Endothelial cell of umbilical vein (primary cell): ENCODE results near the gene SART3. TPM values are rescaled to one million over a fixed set of nuclear protein-coding genes. Genes with fewer than 3 reads are reported as not detected.

Source experiments
- BruUV-seq: library from RNA; stranded (reverse); fragments of 400-500 nt; replicated peaks from 2 replicates; lab custom pipeline; 2021; lab: Mats Ljungman, UMichigan
- CTCF ChIA-PET: fragments of 300-600, 350-600 bp; sonication (Branson Sonifier 250); formaldehyde crosslinking; loops from one replicate; lab custom pipeline; 2021; ENCODE audit warnings: antibody characterized with exemption, inconsistent platforms; lab: Charles Lee
- POLR2A ChIA-PET: fragments of 300-600, 350-600 bp; sonication (Branson Sonifier 250); formaldehyde crosslinking; loops from one replicate; lab custom pipeline; 2021; ENCODE audit warnings: antibody characterized with exemption, inconsistent platforms; lab: Charles Lee
- DNase-seq: peaks from one replicate; pipeline ENCODE4 v3.0.0-alpha.2; 2011; ENCODE audit warnings: low read depth, low spot score
- FAIRE-seq: peaks from 2 replicates; lab custom pipeline; 2011; peaks lifted over from hg19 to GRCh38; lab: Jason Lieb, UNC
- H2AFZ ChIP-seq: 2 replicates; pipeline ENCODE4 v1.6.0; 2012; ENCODE audit warnings: low read depth, low read length, control low read depth, inconsistent platforms
- H3K27ac ChIP-seq: 2 replicates; pipeline ENCODE4 v1.5.1; 2011; ENCODE audit warnings: low read depth, mild to moderate bottlenecking, control low read depth, low read length, moderate library complexity; ENCODE audit not compliant: insufficient read depth
- H3K27me3 ChIP-seq, 2 experiments: 2 replicates each; pipeline versions ENCODE4 v1.6.0 to v1.6.1; 2011; ENCODE audit warnings: low read length in 2 of 2, mixed read lengths in 1 of 2; ENCODE audit not compliant: control insufficient read depth in 2 of 2, insufficient read depth in 2 of 2
- H3K36me3 ChIP-seq, 2 experiments: 2 replicates in 1 of 2; 3 replicates in 1 of 2; pipeline ENCODE4 v1.5.1; 2011; ENCODE audit warnings: low read length in 2 of 2, mild to moderate bottlenecking in 1 of 2, moderate library complexity in 1 of 2; ENCODE audit not compliant: control insufficient read depth in 2 of 2, insufficient read depth in 2 of 2; ENCODE audit errors: extremely low read depth in 1 of 2
- H3K4me1 ChIP-seq: 3 replicates; pipeline ENCODE4 v1.5.1; 2011; ENCODE audit warnings: mild to moderate bottlenecking, low read length; ENCODE audit not compliant: control insufficient read depth, insufficient read depth; ENCODE audit errors: extremely low read depth
- H3K4me2 ChIP-seq: 2 replicates; pipeline ENCODE4 v1.6.1; 2011; ENCODE audit warnings: low read length, control low read depth, mixed read lengths; ENCODE audit not compliant: insufficient read depth
- H3K4me3 ChIP-seq, 3 experiments: fragments of 200-600 bp in 1 of 3; sonication (generic), shearing (Covaris generic) in 1 of 3; replicated peaks in 1 of 3; 2 replicates each; pipeline ENCODE4 v1.5.1; 2011 to 2016; ENCODE audit warnings: control low read depth in 3 of 3, low read length in 3 of 3, mild to moderate bottlenecking in 2 of 3, inconsistent platforms in 1 of 3, low read depth in 1 of 3, moderate library complexity in 1 of 3; ENCODE audit not compliant: insufficient read depth in 1 of 3
- H3K79me2 ChIP-seq: 2 replicates; pipeline ENCODE4 v1.6.0; 2012; ENCODE audit warnings: low read length, inconsistent platforms; ENCODE audit not compliant: control insufficient read depth, insufficient read depth
- H3K9ac ChIP-seq: replicated peaks from 2 replicates; pipeline ENCODE3; 2011; ENCODE audit warnings: low read length, control low read depth; ENCODE audit not compliant: insufficient read depth; ENCODE audit errors: extremely low read depth
- H3K9me1 ChIP-seq: replicated peaks from 3 replicates; pipeline ENCODE4 v1.6.0; 2011; ENCODE audit warnings: mild to moderate bottlenecking, low read length; ENCODE audit not compliant: control insufficient read depth, insufficient read depth; ENCODE audit errors: extremely low read depth
- H3K9me3 ChIP-seq: replicated peaks from 2 replicates; pipeline ENCODE4 v1.5.1; 2012; ENCODE audit warnings: low read length, inconsistent platforms; ENCODE audit not compliant: control insufficient read depth, insufficient read depth
- H4K20me1 ChIP-seq: replicated peaks from 2 replicates; pipeline ENCODE3; 2011; ENCODE audit warnings: mild to moderate bottlenecking, low read length; ENCODE audit not compliant: control insufficient read depth, insufficient read depth; ENCODE audit errors: extremely low read depth
- CTCF ChIP-seq, 2 donors: IDR thresholded peaks; 1 replicate in 1 of 2; 2 replicates in 1 of 2; pipeline ENCODE4 v1.5.1; 2011; ENCODE audit warnings: low read length in 2 of 2, mild to moderate bottlenecking in 2 of 2, moderate library complexity in 2 of 2, control low read depth in 1 of 2, inconsistent platforms in 1 of 2, low read depth in 1 of 2; ENCODE audit not compliant: insufficient read depth in 1 of 2; ENCODE audit errors: extremely low read depth in 1 of 2
- EZH2 ChIP-seq: IDR thresholded peaks from 2 replicates; pipeline ENCODE4 v1.6.1; 2012; ENCODE audit warnings: borderline replicate concordance, low read depth, mild to moderate bottlenecking, moderate library complexity, low read length, inconsistent platforms; ENCODE audit not compliant: severe bottlenecking
- GATA2 ChIP-seq: IDR thresholded peaks from 2 replicates; pipeline ENCODE4 v1.7.0; 2011; ENCODE audit warnings: low read depth, mild to moderate bottlenecking, moderate library complexity, mixed read lengths, low read length; ENCODE audit not compliant: insufficient read length, insufficient read depth
- JUN ChIP-seq: IDR thresholded peaks from 2 replicates; pipeline ENCODE4 v1.6.1; 2011; ENCODE audit warnings: borderline replicate concordance, low read depth; ENCODE audit not compliant: insufficient read length, insufficient read depth
- MAX ChIP-seq: IDR thresholded peaks from 2 replicates; pipeline ENCODE4 v1.6.1; 2011; ENCODE audit not compliant: insufficient read depth, insufficient read length
- MYC ChIP-seq: IDR thresholded peaks from one replicate; pipeline ENCODE4 v1.6.1; 2011; ENCODE audit warnings: mild to moderate bottlenecking, low read depth, low read length
- POLR2A ChIP-seq: IDR thresholded peaks from 2 replicates; pipeline ENCODE4 v1.6.1; 2012; ENCODE audit warnings: low read depth, mild to moderate bottlenecking, control low read depth, low read length
- POLR2AphosphoS5 ChIP-seq: IDR thresholded peaks from 2 replicates; pipeline ENCODE4 v1.6.1; 2012; ENCODE audit warnings: low read depth, mild to moderate bottlenecking, control low read depth, low read length, moderate library complexity; ENCODE audit not compliant: insufficient read depth
- dilution Hi-C: fragments of 300-500 bp; cut with MboI; formaldehyde crosslinking; loops from one replicate; pipeline ENCODE4 v1.15.0; 2019; ENCODE audit warnings: low sequenced_read_pairs; ENCODE audit not compliant: extremely low pct_ligation_motif_present
- intact Hi-C: fragments of 100-400 bp; cut with micrococcal nuclease; formaldehyde crosslinking; loops from one replicate; pipeline ENCODE4 v1.10.0; 2022
- polyA plus RNA-seq, 4 experiments: library from polyadenylated mRNA; depleted of rRNA in 3 of 4; stranded (reverse) in 3 of 4; unstranded in 1 of 4; fragments of >200 nt; gene quantifications; 2 replicates each; pipeline versions ENCODE4 v1.2.1 to v1.2.3, GENCODE V29; 2011 to 2012; ENCODE audit warnings: missing spikeins in 1 of 4
- total RNA-seq: library from RNA; stranded (reverse); gene quantifications from 2 replicates; pipeline ENCODE4 v1.2.3, GENCODE V29; 2021

Gene SART3
- total and polyA plus RNA-seq, 2 donors (not counting 3 experiments of a cell fraction or from before 2014, with no cell fraction given), result 13.9 to 50.7 TPM

GRCh38 chr12:108563136-108563803 lies 2.3 kb upstream of the SART3 start:
- Histone ChIP-seq H3K4me3 (peak overlapping the region; percentile 66 to 95 (median 78)), H3K36me3 (peaks cover 12% of the 10 kb centered on the region in 2 experiments), H3K79me2 (peaks cover 28% of the 10 kb centered on the region), H3K4me1 (peaks cover 37% of the 10 kb centered on the region), H4K20me1 (no peaks in the 10 kb centered on the region), H3K9me1 (no peaks in the 10 kb centered on the region), H3K27ac (peak overlapping the region; percentile 52), H3K27me3 (no peaks in the 10 kb centered on the region), H3K4me2 (peak overlapping the region; percentile 75), H3K9ac (peak overlapping the region; percentile 82), H3K9me3 (no peaks in the 10 kb centered on the region), H2AFZ (peak overlapping the region; percentile 77)
- DNase-seq (peak; percentile 90), FAIRE-seq (peak; percentile 80)
- ChIA-PET CTCF (interaction anchor here (1.1 to 3.1 kb wide), 11 partner anchors 47 to 531 kb away, joined by 3 to 55 read pairs (median 6); partner anchors contain the start of gene ALKBH2), POLR2A (no interaction called here)
- TSS peak; percentile 41 for BruUV-seq
- intact Hi-C loops, result loop anchor here (1.0 to 5.0 kb wide), 10 partner anchors 55 to 549 kb away; partner anchors contain the start of genes ALKBH2 and CORO1C
- TF ChIP-seq CTCF (IDR thresholded peaks at IDR 0.05; ENCODE audit: extremely low read depth in 1 of 2, insufficient read depth in 1 of 2, low read depth in 1 of 2, low read length in 2 of 2) (peak; percentile 80 to 88), GATA2 (no peak), MYC (no peak), JUN (no peak), POLR2A (peak; percentile 51), EZH2 (no peak), POLR2AphosphoS5 (peak; percentile 18), MAX (no peak)
- dilution Hi-C loops, result no loop called here
